Liver (tissue), 3 donors: Measurements from ENCODE around the gene C11orf98.

Experiments used
- CTCF ChIP-seq: fragments of 150-350 bp; IDR thresholded peaks from 2 replicates; pipeline ENCODE4 v1.5.1; 2017; ENCODE audit warnings: improper control_type of control experiment, low read depth, low read length; ENCODE audit not compliant: missing input control
- EGR1 ChIP-seq, 2 donors: IDR thresholded peaks; 2 replicates each; pipeline ENCODE4 v1.6.1; 2016 to 2018; ENCODE audit warnings: antibody characterized with exemption in 2 of 2, low read depth in 2 of 2
- FOXA1 ChIP-seq: IDR thresholded peaks from 2 replicates; pipeline ENCODE4 v1.6.1; 2016; ENCODE audit warnings: antibody characterized with exemption
- SP1 ChIP-seq: IDR thresholded peaks from 2 replicates; pipeline ENCODE4 v1.6.1; 2018; ENCODE audit warnings: antibody characterized with exemption, mild to moderate bottlenecking
- TAF1 ChIP-seq: conservative IDR thresholded peaks from 2 replicates; pipeline ENCODE4 v1.6.1; 2016; ENCODE audit warnings: antibody characterized with exemption, mild to moderate bottlenecking
- YY1 ChIP-seq: IDR thresholded peaks from 2 replicates; pipeline ENCODE4 v1.6.1; 2016; ENCODE audit warnings: antibody characterized with exemption, mild to moderate bottlenecking
- donor health status: healthy.
- donor health status: healthy.

DNA sequence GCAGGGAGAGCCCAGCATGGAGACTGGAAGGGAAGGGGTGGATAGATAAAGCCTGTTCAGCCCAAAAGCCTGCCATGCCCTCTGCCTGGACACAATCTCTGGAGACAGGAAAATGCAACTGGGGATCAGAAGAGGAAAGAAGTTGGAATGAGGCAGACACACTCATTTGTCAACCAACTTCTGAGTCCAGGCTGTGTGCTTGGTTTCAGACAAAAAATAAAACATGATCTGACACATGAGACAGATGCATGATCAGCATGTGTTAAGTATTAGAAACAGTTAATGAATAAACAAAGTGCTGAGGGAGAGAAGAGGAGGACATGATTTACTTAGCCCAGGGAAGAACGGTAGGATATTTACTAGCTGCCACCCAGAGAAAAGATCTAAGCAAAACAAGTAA is 23.5 kb upstream of the C11orf98 start:
- TF ChIP-seq CTCF: no peak
- TF ChIP-seq YY1: no peak
- TF ChIP-seq EGR1 (IDR thresholded peaks at IDR 0.05; ENCODE audit: low read depth in 2 of 2): no peak
- TF ChIP-seq FOXA1: no peak
- TF ChIP-seq TAF1: no peak
- TF ChIP-seq SP1: no peak
